Measurements from ENCODE around the gene EDNRB.
"Not testable (repeated sequence)": the region's sequence is repeated elsewhere in the genome, so short reads cannot be mapped to it uniquely, and the experiment has no call there.

The EDNRB gene

DNA sequence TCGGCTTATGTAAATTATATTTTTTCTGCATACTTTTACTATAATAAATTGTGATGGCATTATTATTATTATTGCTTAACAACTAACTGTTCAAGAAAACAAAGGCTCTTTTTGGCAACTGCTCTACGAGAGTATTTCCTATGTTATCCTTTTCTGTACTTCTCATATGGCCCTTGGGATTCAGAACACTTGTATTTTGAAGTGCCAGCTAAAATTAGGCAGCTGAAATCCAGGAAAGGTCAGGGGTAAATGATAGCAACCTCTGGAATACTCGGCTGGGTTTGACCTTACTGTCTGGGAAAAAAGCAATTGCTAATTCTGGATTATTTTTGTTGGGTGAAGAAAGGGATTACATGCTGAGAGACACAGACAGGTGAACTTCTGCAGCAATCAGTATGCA lies 23.9 kb downstream of the EDNRB start:
- no peak for DNase-seq

DNA sequence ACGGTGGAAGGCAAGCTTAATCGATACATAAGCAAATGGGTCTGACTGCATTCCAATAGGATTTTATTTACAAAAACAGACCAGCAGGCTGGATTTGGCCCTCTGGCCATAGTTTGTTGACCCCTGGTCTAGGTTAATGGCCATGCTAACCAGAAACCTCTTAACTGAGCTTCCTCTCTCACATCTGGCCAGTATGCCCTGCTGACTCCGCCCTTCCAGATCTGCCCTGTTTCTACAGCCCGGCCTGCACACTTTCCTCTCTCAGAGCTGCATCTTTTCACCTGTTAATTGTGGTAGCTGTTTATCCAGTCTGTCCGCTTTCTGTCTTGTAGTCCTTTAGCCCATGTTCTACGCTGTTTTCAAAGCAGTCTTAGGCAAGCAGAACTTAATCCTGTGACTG lies 25.6 kb downstream of the EDNRB start:
- DNase-seq = no peak

DNA sequence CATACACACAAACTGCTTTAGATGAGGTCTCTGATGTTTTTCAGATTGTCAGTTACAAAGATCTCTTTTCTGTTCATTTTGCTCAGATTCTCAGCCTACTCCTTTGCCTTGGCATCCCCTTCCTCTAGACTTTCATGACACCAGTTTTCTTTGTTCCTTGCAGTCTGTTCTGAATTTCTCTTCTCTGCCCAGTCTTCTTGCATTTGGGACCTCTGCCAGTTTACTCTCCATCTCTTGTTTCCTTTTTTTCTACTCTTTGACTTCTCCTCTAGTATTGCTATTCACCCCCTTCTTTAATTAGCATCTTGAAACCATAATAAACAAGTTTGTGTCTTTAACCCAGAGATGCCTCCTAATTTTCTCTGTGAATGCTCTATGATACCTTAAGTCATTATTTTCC lies 26.1 kb downstream of the EDNRB start:
- no peak for DNase-seq

DNA sequence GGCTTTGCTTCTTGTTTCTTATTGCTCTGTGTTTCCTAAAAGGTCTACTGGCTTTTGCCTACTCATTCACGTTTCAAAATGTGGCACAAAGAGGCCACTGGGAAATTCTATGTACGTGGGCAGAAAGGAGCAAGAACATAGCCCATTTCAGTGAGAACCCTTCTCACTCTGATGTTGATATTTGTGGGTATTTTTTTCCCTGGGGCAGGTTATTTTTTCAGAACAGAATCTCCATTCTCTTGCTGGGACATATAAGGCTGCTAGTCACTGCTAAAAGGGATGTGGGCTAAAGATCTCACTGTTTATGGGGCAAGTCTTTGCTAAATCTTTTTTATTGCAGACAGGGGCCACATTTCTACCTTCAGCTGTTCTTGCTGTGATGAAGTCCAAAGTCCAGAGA lies 27.1 kb downstream of the EDNRB start:
- DNase-seq = peak; percentile 57

DNA sequence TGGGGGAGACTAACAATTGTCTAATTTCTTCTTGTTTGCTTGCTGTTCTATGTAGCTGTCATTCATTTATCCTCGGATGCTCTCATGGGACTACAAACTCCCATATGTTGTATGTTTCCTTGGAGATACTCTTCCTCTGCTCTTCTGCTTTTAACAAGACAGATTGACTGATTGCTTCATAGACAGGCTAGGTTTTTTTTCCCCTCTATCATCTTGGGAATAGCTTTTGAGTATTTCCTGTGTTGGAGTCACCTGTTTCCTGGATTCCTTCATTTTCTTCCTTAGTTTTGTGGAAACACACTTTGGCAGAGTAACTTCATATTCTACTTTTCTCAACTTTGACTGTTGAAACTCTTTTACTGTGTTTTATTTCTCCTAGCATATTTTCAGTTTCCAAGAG lies 27.6 kb downstream of the EDNRB start:
- peak; percentile 5 for DNase-seq

DNA sequence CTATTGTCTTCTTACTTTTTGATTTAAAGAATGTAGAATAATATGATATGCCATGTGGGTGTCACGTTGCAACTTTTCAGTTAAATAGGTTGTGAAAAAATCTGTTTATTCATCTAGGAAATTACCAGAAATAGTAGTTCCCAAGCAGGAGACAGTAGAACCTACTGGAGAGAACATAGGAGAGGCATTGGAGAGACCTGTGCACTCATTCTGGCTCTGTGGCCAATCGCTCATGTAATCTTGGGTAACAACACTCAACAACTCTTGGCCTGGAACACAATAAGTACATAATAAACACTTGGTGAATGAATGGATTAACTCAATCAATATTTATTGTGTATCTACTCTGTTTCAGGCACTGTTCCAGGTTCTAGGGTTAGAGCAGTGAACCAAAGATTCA lies 35.3 kb downstream of the EDNRB start:
- no peak for DNase-seq

DNA sequence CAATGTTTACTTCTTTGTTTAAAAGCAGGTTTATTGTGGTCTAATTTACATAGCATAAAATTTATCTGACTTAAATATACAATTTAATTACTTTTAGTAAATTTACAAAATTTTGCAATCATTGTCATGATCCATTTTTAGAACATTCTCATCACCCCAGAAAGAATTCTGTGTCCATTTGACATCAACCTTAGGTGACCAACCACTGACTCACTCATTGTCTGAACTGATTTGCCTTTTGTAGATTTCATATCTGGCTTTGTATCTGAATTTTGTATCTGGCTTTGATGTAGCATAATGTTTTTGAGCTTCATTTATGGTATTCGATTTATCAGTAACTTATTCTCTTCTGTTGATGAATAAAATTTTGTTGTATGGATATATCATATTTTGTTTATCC lies 40.4 kb downstream of the EDNRB start:
- no peak for DNase-seq

DNA sequence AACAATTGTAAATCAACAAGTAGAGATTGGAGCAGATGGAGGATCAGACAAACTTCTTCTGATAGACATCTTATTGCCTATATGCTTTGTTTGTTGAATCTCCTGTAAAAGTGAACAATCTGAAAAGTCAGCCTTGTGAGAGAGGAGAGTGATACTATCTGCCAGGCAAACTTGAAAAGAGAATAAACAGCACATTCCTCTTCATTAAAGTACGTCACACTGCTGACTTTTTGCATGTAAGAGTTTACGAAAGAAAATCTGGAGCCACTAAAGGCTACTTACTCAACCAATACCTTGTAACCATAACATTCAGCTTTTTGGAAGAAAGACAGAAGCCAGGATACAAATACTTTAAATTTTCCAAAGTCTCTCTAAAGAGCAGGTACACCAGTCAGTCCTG lies 42.5 kb downstream of the EDNRB start:
- no peak for DNase-seq

DNA sequence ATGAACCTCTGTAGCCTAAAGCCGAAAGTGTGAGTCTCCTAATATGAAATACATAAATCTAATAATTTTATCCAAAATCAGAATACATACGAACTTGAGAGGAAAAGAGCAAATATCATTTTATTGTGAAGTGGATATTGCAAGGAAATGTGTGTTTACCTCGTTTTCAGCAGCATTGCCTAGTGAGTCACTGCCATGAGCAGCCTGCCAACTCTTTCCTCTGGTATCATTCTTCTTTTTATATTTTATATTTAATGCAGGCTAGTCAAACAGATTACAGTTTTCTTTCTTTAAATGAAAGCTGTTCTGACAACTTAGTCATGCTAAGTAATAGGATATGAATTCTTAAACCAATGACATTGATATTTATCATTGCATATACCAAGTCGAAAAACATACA lies 44.2 kb downstream of the EDNRB start:
- no peak for DNase-seq

DNA sequence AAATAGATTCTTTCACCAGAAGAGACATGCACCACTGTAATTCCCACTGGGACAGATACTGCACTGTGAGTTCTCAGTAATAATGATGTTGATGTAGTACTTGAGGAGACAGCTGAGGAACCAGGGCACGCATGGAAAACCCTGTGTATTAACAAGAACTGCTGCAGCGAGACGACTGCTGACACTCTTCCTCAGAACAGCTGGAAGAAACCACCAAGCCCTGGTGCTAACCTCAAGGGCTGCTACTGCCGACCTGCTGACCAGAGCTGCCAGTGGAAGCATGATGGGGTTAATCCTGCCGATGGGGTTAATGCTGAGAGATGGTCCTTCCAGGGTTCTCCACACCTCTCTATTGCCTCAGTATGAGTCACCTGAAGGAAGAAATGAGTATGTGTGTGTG lies 45.6 kb downstream of the EDNRB start:
- DNase-seq = no peak

DNA sequence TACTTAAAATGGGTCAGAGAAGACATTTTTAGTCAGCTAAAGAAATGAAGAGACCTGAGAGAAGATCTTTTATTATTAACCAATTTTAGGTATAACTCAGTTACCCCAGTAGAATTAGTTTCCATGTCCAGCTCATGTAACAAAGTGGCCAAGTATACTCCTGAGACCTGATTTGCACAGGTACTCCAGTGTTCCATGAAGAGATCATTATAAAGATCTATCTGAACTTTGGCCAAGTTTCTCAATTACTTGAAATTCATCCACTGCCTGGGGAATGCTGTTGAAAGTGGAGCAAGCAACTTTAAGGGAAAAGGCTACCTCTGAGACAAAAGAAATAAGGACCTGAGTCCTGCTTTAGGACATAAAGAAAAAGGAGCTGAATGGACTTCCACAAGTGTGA lies 47.0 kb downstream of the EDNRB start:
- no peak for DNase-seq

DNA sequence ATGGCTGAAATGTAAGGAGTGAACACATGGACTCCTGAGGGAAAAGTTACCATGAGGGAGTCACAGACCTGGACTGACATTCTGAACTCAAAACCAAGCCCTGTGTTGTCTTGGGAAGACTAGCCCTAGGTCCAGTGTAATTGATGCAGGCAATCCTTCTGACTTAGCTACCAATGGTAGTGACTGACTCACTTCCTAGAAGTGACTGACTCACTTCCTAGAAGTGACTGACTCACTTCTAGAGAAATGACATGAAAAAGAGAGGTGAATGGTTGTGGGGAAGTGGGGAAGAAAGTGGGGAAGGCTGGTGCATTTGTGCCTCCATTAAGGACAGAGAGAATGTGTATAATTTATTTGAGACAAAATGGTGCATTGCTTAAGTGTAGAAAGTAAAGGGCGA lies 49.9 kb downstream of the EDNRB start:
- DNase-seq = no peak

DNA sequence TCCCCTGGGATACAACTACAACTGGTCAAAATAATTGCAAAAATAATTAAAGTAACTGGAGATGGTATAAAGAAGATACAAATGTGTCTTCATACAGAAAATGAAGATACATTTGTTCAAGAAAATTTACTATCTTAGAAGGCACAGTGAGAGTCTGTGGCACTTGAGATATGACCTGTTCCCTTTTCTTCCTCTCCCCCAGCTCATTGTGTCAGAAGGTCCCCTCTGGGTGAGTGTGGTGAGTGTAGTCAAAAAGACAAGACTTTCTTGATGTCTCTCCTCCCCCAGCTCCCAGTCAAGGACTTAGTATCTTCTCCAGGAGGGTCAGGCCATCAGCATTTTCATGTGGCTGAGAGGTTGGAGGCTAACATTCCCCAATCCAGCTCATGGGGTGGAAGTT lies 51.7 kb downstream of the EDNRB start:
- DNase-seq = no peak

DNA sequence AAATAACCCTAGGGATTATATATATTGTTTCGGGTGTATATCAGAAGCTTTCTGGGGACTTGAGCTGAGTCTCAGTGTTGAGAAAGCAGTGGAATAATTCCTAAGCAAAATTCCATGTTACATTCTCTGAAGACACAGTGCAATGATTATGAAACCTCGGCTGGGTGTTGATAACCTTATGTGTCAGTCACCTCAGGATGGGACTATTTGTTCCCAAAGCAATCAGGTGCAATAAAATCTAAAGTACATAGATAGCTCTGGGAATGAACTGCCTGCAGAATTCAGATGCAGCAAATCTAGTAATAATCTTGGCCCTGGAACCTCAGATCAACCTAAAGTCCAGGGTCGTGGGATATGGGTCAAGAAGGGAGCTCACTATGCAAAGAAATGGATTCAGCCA lies 53.0 kb downstream of the EDNRB start:
- no peak for DNase-seq

DNA sequence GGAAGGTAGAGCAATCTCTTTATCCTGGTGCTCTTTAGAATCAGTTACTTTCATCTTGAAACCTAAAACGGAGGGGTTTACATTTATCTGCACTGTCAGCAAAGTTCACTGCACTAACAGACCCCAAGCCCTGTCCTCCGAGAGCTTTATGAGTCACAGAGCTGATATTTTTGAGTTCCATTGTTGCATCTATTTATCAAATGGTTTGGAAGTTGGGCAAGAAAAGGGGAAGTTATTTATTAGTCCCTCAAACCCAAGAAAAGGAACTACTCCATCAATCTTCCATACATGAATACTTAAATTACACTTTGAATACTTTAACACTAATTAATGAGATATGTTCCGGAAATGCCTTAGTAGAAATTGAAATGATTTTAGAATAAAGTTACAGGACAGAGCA lies 55.5 kb downstream of the EDNRB start:
- DNase-seq = peak; percentile 48

DNA sequence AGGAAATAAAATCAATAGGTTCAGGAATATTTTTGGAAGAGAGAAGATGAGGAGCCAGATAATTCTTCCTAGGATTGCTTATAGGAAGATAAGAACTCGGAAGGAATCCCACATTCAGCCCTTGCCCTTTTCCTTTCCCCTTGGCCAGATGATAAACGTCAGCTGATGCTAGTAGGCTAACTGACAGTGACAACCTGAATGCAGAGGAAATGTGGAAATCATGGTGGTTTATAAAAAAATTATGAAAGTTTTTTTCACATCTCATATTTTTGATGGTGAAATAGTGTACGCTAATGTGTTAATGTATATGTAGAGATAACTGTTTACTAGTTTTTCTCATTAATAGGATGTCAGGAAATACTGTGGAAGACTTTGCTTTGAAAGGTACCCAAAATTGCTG lies 56.9 kb downstream of the EDNRB start:
- peak; percentile 77 for DNase-seq

DNA sequence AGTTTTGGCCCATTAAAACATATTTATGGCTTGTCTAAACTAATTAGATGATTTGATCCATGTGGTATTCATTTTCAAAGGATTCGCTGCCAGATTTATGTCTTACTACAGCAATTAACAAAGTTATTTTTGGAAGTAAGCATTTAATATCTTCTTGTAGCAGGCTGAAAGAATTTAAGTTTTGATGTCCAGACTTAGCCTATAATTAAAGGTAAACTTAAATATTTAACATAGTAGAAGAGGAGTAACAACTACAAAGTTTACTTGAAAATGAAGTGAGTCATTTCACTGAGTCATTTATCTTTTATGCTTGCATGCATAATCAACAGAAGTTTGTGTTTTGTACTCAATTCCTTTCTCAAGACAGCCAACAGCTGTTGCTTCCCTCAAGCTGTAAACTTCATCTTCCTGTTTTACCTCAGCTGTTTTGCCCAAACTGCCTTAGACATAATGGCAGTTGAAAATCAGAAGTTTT lies 58.1 kb downstream of the EDNRB start:
- peak; percentile 58 for DNase-seq

DNA sequence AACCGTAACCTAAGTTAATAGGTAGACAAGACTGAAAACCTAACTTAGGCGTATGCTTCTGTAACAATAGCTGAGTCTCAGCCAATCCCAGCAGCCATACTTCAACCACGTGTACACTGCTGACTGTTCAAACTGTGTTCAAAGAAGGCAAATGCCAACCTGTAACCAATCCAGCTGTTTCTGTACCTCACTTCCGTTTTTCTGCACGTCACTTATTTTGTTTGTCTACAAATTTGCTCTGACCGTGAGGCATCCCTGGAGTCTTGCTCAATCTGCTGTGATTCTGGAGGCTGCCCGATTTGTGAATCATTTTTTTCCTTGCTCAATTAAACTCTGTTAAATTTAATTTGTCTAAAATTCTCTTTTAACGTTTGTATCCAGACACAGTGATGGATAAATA lies 59.2 kb downstream of the EDNRB start:
- peak; percentile 9 for DNase-seq

DNA sequence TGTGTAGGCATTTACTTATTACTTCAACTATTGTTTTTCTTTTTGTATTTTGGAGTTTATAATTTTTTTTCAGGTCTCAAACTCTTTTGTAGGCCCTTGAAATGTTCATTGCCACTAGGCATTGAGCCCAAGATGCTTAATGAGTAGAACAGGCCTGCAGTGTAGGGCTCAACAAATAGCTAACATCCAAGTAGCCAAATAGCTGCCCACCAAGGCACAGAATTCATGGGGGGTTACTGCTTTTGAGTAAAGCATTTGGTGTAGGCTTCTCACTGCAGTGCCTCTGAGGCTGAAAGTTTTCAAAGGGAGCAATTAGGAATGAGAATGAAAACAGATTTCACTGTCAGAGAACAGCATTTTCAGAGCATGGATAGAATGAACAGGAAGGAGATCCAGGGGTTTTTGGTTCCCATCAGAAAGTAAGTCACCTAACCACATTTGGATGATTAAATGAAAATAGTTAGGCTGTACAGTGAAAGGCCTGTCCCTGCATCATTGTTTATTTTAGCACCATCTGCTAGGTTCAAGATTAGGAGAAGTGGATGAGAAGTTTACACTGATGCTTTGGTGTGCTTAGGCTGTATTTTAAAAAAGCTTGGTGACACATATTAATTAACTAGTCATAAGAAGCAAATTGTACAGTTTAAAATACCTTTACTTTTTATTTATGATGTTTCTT lies 61.0 kb downstream of the EDNRB start:
- no peak for DNase-seq

DNA sequence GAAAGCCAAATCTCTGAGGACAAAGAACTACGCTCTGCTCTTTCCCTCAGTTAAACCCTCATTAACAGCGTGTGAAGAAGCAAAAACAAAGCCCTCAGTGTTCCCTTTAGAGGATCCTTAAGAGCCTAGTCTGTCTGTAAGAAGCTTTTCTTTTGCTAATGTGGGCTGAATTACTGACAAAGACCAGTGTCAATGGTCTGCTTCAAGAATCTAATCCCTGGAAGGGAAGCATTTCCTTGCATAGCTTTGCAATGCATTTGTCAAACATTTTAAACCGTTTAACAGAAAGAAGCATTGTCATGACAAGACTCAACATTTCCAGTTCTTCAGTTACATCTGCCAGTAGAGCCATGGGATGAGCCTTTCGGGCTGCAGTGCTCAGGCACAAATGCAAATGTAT lies 64.9 kb downstream of the EDNRB start:
- no peak for DNase-seq

DNA sequence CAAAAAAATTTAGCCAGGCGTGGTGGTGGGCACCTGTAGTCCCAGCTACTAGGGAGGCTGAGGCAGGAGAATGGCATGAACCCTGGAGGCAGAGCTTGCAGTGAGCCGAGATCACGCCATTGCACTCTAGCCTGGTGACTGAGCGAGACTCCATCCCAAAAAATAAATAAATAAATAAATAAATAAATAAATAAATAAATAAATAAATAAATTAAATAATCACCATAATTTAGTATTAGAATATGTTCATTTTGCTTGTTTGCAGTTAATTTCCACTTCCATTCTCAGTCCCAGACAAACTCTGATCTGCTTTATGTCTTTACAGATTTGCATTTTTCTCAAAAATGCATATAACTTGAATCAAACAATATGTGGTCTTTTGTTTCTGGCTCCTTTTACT lies 70.6 kb downstream of the EDNRB start:
- not testable (repeated sequence) for DNase-seq

DNA sequence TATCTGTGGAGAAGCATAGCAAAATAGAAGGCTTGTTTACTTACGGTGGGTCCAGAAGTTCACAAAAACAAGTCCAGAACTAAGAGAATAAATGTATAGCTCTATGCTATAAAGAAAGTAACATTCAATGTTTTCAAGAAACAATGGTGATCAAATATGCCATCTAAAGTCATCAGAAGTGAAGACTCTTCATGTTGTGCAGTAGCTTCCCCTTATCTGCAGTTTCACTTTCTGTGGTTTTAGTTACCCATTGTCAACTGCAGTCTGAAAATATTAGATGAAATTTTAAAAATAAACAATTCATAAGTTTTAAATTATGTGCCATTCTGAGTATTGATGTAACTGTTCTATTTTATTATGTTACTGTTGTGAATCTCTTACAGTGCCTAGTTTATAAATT lies 72.5 kb downstream of the EDNRB start:
- DNase-seq = peak; percentile 62
